T-helper 2 cell treated with Interferon-gamma antibody and Interleukin-4, amounts not matched to agents 5 μg/mL and 100 μg/mL, for 36 hours (primary cell): Measurements from ENCODE around the gene KIF1A.

Source experiments
- DNase-seq: peaks from one replicate; pipeline ENCODE4 v3.0.0; 2021; ENCODE audit warnings: low spot score
- H3K27ac Mint-ChIP-seq: one replicate; pipeline ENCODE4 v1.8.0; 2021; ENCODE audit warnings: mild to moderate bottlenecking, mixed read lengths
- H3K27me3 Mint-ChIP-seq: one replicate; pipeline ENCODE4 v1.8.0; 2021; ENCODE audit warnings: low read depth, mixed read lengths
- H3K36me3 Mint-ChIP-seq: one replicate; pipeline ENCODE4 v1.8.0; 2021; ENCODE audit warnings: low read depth, mixed read lengths
- H3K4me1 Mint-ChIP-seq: one replicate; pipeline ENCODE4 v1.8.0; 2021; ENCODE audit warnings: low read depth, mixed read lengths
- H3K4me3 Mint-ChIP-seq: one replicate; pipeline ENCODE4 v1.8.0; 2022; ENCODE audit warnings: mild to moderate bottlenecking, moderate library complexity, mixed read lengths
- H3K9me3 Mint-ChIP-seq: one replicate; pipeline ENCODE4 v1.8.0; 2021; ENCODE audit warnings: mixed read lengths

The KIF1A gene

DNA sequence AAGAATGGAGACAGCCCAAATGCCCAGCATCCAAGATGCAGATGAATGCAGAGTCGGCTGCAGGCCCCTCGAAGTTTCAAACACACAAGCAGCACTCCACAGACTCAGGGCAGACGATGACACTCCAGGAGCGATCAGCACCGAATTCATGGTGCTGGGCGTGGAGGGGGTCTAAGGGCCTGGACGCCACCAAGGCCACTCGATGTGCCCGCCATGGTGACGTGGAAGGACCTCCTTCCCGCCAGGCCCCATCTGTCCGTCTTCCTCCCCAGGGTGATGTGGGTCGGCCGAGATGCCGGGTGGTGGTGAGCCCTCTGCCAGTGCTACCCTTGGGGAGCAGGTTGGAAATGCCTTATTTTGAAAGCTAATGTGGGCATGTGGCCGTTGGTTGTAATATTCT is 9.4 kb downstream of the KIF1A start:
- Mint-ChIP-seq H3K4me1 (no peaks in the 10 kb centered on the region), H3K4me3 (no peak overlapping the region), H3K27me3 (no peaks in the 10 kb centered on the region), H3K27ac (no peak overlapping the region), H3K9me3 (peaks cover 5% of the 10 kb centered on the region), H3K36me3 (no peaks in the 10 kb centered on the region)
- DNase-seq: no peak

DNA sequence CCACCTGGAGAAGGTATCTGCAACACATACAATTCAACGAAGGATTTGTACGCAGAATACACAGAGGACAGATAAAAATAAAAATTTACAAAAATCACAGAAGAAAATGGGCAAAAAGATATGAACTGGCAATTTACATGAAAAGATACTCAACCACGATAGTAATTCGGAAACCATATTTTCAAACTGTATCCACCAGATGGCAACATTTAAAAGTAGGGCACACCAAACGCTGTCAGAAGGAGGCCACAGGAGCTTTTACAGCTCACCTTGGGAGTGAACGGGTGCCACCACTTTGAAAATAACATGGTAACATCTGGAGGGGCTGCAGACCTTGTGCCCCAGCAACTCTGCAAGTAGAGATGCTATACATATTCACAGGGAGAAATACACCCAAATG is 9.8 kb downstream of the KIF1A start:
- Mint-ChIP-seq H3K27me3 (peaks cover 2% of the 10 kb centered on the region), H3K9me3 (peaks cover 5% of the 10 kb centered on the region), H3K27ac (no peak overlapping the region), H3K36me3 (no peaks in the 10 kb centered on the region), H3K4me1 (no peaks in the 10 kb centered on the region), H3K4me3 (no peak overlapping the region)
- DNase-seq: no peak

DNA sequence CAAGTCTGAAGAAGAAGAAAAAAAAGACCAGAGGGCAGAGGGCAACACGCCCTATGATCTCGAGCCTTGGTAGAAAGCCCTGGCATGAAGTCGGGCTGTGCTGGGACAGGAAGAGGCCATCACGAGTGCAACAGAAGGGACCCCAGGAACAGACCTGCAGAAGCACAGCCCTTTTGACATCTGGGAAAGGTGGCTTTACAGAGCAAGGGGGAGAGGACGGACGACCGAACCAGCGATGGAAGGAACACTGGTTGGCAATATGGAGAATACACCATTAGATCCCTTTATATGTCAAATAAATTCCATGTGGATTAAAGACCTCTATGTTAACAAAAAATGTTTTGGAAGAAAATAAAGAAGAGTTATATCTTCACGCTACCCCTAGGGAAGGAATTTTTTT is 10.7 kb downstream of the KIF1A start:
- no peak overlapping the region for H3K4me3 Mint-ChIP-seq
- peaks cover 9% of the 10 kb centered on the region for H3K27me3 Mint-ChIP-seq
- no peak for DNase-seq
- H3K27ac Mint-ChIP-seq: no peak overlapping the region
- peaks cover 4% of the 10 kb centered on the region for H3K9me3 Mint-ChIP-seq
- H3K36me3 Mint-ChIP-seq: no peaks in the 10 kb centered on the region
- H3K4me1 Mint-ChIP-seq: no peaks in the 10 kb centered on the region

DNA sequence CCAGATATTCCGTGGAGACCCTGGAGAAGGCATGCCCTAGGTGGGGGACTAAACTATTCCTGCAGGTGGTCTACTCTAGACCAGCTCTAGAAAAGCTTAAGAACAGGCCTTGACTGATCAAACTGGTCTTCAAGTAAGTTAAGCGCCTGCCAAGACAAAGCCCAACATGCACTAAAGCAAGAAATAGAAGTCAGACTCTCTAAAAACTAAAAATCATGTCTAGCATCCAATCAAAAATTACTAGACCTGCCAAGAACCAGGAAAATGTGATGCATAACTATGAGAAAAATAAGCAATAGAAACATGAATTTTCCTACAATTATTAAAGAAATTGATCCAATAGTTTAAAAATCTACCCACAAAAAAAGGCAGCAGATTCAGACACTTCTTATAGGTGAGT is 13.6 kb downstream of the KIF1A start:
- H3K4me3 Mint-ChIP-seq: no peak overlapping the region
- H3K27me3 Mint-ChIP-seq: peaks cover 20% of the 10 kb centered on the region
- no peaks in the 10 kb centered on the region for H3K36me3 Mint-ChIP-seq
- no peak overlapping the region for H3K27ac Mint-ChIP-seq
- no peaks in the 10 kb centered on the region for H3K4me1 Mint-ChIP-seq
- no peaks in the 10 kb centered on the region for H3K9me3 Mint-ChIP-seq
- DNase-seq: no peak

DNA sequence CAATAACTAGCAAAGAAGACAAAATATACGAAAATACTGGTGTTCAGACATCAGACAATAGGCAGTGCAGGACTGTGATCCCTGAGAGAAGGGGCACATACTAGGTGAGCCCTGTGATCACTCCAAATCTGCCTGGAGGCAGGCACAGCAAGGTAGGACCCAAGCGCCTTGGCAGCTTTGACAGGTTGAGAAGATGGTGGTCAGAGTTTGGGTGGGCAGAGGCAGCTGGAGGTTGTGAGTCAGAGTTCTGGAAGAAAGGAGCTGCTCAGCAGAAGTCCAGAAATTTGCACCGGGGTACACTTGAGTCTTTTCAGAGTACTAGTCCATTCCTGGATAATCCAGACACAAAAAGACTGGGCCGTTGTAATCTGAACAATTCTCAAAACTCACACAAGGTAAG is 14.0 kb downstream of the KIF1A start:
- no peak overlapping the region for H3K4me3 Mint-ChIP-seq
- peaks cover 20% of the 10 kb centered on the region for H3K27me3 Mint-ChIP-seq
- no peak overlapping the region for H3K27ac Mint-ChIP-seq
- no peak for DNase-seq
- H3K4me1 Mint-ChIP-seq: no peaks in the 10 kb centered on the region
- no peaks in the 10 kb centered on the region for H3K36me3 Mint-ChIP-seq
- no peaks in the 10 kb centered on the region for H3K9me3 Mint-ChIP-seq

DNA sequence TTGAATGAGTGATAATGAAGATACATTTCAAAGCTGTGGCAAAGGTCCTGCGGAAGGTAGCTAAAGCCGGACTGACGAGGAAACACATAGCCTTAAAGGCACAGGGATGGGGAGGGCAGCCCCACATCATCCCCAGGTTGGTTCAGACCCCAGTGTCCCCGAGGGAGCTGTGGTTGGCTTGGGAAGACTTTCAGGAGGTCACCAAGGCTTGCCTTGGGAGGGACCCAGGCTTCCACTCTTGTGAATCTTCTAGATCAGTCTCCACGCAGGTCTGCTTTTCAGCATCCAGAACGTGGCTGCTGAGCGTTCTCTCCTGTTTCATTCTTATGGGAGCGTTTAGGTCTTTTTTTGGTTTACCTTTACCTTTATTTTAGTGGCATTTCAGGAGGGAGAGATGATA is 16.8 kb downstream of the KIF1A start:
- no peaks in the 10 kb centered on the region for H3K36me3 Mint-ChIP-seq
- H3K27me3 Mint-ChIP-seq: peaks cover 21% of the 10 kb centered on the region
- no peak overlapping the region for H3K4me3 Mint-ChIP-seq
- no peaks in the 10 kb centered on the region for H3K9me3 Mint-ChIP-seq
- no peaks in the 10 kb centered on the region for H3K4me1 Mint-ChIP-seq
- H3K27ac Mint-ChIP-seq: no peak overlapping the region
- DNase-seq: no peak

DNA sequence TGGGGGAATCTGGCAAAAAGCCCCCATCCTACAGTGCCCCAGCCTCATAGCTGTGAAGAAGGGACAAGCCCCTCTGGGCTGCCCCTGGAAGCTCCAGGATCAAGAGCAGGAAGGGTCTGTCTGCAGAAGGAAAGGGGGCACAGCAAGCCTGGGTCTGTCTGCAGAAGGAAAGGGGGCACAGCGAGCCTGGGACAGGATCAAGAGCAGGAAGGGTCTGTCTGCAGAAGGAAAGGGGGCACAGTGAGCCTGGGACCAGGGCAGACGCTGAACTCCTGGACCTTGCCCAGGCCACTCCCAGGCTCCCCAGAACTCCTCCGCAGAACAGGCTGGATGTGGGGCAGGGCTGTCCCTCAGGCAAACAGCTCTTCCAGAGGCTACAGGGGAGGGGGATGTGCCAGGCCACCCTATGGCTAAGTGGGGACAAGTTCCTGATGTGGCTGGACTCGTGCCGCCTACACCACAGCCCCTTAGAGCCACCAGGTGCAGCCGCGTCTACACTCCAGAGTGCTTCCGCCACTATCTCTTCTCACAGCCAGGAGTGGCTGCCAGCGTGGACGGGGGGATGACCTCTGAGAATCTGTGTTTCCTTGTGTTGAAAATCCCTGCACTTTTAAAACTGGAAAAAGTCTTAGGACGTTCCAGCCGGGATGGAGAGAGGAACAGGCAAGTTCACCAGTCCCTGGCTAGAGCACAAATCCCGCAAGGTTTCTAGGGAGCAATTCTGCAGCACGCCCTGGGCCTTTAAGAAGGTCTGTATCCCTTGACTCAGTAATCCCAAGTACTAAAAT is 20.8 kb downstream of the KIF1A start:
- no peak overlapping the region for H3K4me3 Mint-ChIP-seq
- H3K27ac Mint-ChIP-seq: no peak overlapping the region
- H3K36me3 Mint-ChIP-seq: no peaks in the 10 kb centered on the region
- no peaks in the 10 kb centered on the region for H3K9me3 Mint-ChIP-seq
- no peaks in the 10 kb centered on the region for H3K4me1 Mint-ChIP-seq
- no peak for DNase-seq
- H3K27me3 Mint-ChIP-seq: peaks cover 12% of the 10 kb centered on the region

DNA sequence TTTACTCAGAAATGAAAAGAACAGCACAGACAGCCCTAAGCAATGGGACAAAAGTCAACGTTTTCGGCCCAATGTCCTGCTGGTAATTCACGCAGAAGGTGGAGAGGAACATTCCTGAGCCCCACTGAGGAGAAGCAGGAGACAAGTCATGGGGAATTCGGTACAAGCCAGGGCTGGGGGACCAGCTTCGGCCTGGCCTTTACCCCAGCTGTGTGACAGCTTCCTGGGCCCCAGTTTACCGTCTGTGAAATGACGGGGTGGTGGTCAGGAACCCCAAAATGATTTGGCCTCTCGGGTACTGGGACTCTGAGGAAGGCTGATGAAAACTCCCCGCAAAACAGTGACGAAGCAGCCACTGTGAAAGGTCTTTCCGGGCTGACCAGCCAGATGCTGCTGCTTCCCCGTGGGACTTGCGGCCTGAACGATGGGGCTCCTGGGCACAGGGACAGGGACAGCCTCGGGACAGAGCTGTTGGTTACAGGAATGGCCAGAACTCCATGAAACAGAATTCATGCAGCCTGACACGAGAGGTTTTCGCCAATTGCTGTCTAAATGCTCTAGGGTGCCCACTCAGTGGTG is 21.6 kb downstream of the KIF1A start:
- no peaks in the 10 kb centered on the region for H3K9me3 Mint-ChIP-seq
- no peak overlapping the region for H3K4me3 Mint-ChIP-seq
- H3K27ac Mint-ChIP-seq: no peak overlapping the region
- peaks cover 10% of the 10 kb centered on the region for H3K27me3 Mint-ChIP-seq
- no peaks in the 10 kb centered on the region for H3K4me1 Mint-ChIP-seq
- no peak for DNase-seq
- no peaks in the 10 kb centered on the region for H3K36me3 Mint-ChIP-seq

DNA sequence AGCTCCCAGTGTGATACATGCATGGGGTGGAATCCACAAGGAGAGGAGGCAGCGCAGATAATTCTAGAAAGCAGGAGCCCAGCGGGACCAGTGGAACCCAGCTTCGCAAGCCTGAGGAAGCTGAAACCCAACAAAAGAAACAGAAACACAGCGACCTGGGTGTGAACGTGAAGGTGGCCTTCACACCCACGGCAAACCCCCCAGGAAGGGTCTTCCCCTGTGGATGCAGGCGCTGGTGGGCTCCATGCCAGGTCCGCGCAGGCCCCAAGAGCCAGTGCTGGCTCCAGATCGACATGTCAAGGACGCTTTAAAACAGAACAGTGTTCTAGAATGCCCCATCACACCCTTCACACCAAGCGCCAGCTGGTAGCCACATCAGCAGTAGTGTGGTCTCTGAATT is 22.1 kb downstream of the KIF1A start:
- H3K27ac Mint-ChIP-seq: no peak overlapping the region

DNA sequence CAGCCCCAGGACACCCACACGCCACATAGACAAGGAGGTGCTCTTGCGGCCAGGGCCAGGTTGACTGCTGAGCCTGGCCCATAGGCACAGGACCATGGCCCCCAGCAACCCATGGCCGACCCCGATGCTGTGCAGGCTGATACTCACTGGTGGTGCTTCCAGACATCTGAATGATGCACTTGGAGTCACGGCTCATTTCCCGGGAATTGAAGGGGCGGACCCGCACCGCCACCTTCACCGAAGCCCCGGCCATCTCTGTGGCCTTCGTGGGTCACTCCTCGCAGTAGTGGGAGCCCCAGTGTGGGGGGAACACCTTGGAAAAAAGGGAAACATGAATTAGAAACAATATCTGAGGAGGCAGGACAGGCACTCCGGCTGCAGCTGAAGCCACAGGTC is 22.5 kb downstream of the KIF1A start:
- DNase-seq: no peak
- H3K4me1 Mint-ChIP-seq: no peaks in the 10 kb centered on the region
- peaks cover 4% of the 10 kb centered on the region for H3K27me3 Mint-ChIP-seq
- H3K9me3 Mint-ChIP-seq: no peaks in the 10 kb centered on the region
- H3K27ac Mint-ChIP-seq: no peak overlapping the region
- no peak overlapping the region for H3K4me3 Mint-ChIP-seq
- no peaks in the 10 kb centered on the region for H3K36me3 Mint-ChIP-seq

More for the DNA sequence above, 22.1 kb downstream of the KIF1A start:
- Mint-ChIP-seq H3K36me3 (no peaks in the 10 kb centered on the region), H3K27me3 (peaks cover 5% of the 10 kb centered on the region), H3K4me3 (no peak overlapping the region), H3K9me3 (no peaks in the 10 kb centered on the region), H3K4me1 (no peaks in the 10 kb centered on the region)
- DNase-seq: no peak

DNA sequence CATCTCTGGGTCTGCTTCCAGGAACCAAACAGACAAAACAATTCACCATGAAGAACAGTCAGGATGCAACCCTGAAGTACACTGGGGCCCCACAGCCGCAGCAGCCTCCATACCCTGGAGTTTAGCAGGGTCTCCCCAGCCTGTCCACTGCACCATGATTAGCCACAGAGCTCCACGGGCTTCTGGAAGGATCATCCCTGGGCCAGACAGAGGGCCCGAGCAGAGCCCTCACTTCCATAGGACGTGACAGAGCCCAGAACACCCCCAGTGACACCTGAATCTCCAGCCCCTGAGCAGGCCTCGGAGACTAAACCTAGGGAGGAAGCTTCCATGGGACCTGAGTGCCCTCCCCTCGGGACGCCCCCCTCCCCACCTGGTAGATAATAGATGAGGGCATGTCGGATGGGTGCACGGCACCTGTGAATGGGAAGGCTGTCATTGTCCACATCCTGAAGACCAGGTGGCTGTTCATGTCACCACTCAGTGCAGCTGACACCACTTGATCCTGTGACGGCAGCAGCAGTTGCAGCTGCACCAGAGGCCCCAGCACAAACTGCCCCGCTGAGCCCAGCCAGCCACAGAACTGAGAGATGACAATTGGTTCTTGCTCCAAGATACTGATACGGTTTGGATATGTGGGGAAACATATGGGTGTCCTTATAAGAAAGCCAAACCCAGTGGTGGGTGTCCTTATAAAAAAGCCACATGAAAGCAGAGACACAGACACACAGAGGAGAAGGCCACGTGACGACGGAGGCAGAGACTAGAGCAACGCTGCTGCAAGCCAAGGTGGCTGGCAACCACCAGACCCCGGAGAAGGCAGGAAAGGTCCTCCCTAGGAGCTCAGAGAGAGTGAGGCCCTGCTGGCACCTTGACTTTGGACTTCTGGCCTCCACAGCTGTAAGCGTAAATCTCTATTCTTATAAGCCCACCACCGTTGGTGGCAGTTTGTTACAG is 23.2 kb downstream of the KIF1A start:
- H3K27ac Mint-ChIP-seq: no peak overlapping the region
- no peaks in the 10 kb centered on the region for H3K4me1 Mint-ChIP-seq
- H3K9me3 Mint-ChIP-seq: no peaks in the 10 kb centered on the region
- no peak for DNase-seq
- H3K36me3 Mint-ChIP-seq: no peaks in the 10 kb centered on the region
- no peak overlapping the region for H3K4me3 Mint-ChIP-seq
- H3K27me3 Mint-ChIP-seq: peaks cover 3% of the 10 kb centered on the region

DNA sequence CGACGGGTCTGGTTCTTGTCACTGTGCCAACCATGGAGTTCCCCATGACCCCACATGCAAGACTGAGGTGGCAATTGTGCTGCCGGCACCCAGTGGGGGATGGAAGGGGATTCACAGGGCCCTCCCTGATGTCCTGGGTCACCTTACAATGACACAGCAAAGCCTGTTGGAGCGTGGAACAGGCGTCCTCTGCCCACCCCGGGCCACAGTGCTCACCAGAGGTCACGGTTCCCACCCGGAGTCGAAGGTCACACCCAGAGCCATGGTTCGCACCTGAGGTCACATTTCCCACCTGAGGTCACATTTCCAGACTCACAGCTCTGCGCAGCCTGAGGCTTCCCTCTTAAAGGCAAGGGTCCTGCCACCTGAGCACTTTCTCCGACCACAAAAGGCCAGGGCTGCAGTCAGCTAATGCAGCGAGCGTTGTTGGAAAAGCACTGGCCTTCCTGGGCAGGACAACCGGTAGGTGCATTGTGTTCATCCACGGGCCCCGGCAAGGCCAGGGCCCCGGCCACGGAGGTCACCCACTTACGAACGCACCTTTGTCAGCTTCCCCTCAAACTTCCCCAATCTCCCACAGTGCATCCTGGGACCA is 24.0 kb downstream of the KIF1A start:
- Mint-ChIP-seq H3K9me3 (no peaks in the 10 kb centered on the region), H3K27me3 (peaks cover 2% of the 10 kb centered on the region), H3K4me1 (no peaks in the 10 kb centered on the region), H3K27ac (no peak overlapping the region), H3K4me3 (no peak overlapping the region), H3K36me3 (no peaks in the 10 kb centered on the region)
- no peak for DNase-seq

DNA sequence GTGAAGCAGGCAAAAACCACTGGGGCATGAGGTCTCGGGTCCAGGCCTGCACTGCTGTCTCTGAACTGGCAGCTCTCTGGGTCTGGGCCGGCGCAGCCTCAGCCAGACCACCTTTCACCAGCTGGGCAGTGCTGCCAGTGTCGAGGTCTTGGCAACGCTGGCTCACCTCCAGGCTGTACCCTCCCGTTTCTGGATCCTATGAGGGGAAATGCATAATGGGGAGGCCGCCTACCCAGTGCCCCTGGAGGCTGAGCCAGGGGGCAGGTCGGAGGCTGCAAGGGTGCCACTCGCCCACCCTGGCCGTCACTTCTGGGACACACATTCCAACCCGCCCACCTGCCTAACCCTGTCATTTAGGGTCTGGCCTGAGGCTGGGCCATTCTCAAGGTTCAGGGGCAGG is 24.6 kb downstream of the KIF1A start:
- Mint-ChIP-seq H3K27me3 (peaks cover 2% of the 10 kb centered on the region), H3K4me3 (no peak overlapping the region), H3K36me3 (no peaks in the 10 kb centered on the region), H3K9me3 (no peaks in the 10 kb centered on the region), H3K4me1 (no peaks in the 10 kb centered on the region), H3K27ac (no peak overlapping the region)
- DNase-seq: no peak
